ENCODE results near the gene ANKRD34B. TPM values are rescaled to one million over a fixed set of nuclear protein-coding genes. Genes with fewer than 3 reads are reported as not detected.

ANKRD34B gene
- total RNA-seq, 1 experiment from 2014 or later: not detected

GRCh38 chr5:80579050-80579449, 9.0 kb upstream of the ANKRD34B start:
- Histone ChIP-seq H3K36me3 (ENCODE audit: control insufficient read depth in 1 of 2, insufficient read depth in 2 of 2, low read length in 2 of 2) (no peaks in the 10 kb centered on the region), H2AFZ (ENCODE audit: low read depth, low read length, poor library complexity, severe bottlenecking) (no peak overlapping the region), H3K27ac (ENCODE audit: low read depth, low read length) (no peak overlapping the region), H3K4me2 (ENCODE audit: low read length) (no peak overlapping the region), H4K20me1 (ENCODE audit: insufficient read depth) (no peaks in the 10 kb centered on the region), H3K4me3 (replicated peaks in 1 of 2; ENCODE audit: low read depth in 1 of 2, low read length in 2 of 2) (no peak overlapping the region), H3K27me3 (ENCODE audit: insufficient read depth, low read length) (no peaks in the 10 kb centered on the region), H3K9ac (ENCODE audit: low read length) (no peak overlapping the region), H3K4me1 (ENCODE audit: control insufficient read depth in 1 of 2, insufficient read depth in 2 of 2, low read length in 2 of 2) (no peaks in the 10 kb centered on the region), H3K9me3 (ENCODE audit: control insufficient read depth in 1 of 2, insufficient read depth in 1 of 2, low read depth in 1 of 2, low read length in 2 of 2) (no peaks in the 10 kb centered on the region), H3K9me2 (ENCODE audit: insufficient read depth) (no peaks in the 10 kb centered on the region), H3K79me2 (ENCODE audit: insufficient read depth, low read length) (no peaks in the 10 kb centered on the region)
- BruUV-seq (replicated peaks): no TSS peak
- intact Hi-C loops (cut with micrococcal nuclease): no loop called here
- DNase-seq (ENCODE audit: low read depth, low spot score) (no peak), ATAC-seq (no peak)
- POLR2A ChIA-PET: no interaction called here
- TF ChIP-seq ELF1 (IDR thresholded peaks at IDR 0.05; ENCODE audit: borderline replicate concordance, low read depth) (no peak), REST (IDR thresholded peaks at IDR 0.05; ENCODE audit: low read depth) (no peak), EGR1 (IDR thresholded peaks at IDR 0.05; ENCODE audit: low read depth) (no peak), CTCF (IDR thresholded peaks at IDR 0.05 in 2 of 3, conservative IDR thresholded peaks at IDR 0.05 in 1 of 3; ENCODE audit: borderline replicate concordance in 1 of 3, insufficient read depth in 1 of 3, low read depth in 2 of 3, low read length in 2 of 3) (no peak), EZH2phosphoT487 (IDR thresholded peaks at IDR 0.05; ENCODE audit: borderline replicate concordance) (no peak), SRF (IDR thresholded peaks at IDR 0.05; ENCODE audit: low read depth) (no peak), CEBPB (IDR thresholded peaks at IDR 0.05; ENCODE audit: low read depth) (no peak), SP1 (IDR thresholded peaks at IDR 0.05; ENCODE audit: low read depth) (no peak), ATF3 (IDR thresholded peaks at IDR 0.05) (no peak), POLR2A (IDR thresholded peaks at IDR 0.05; ENCODE audit: borderline replicate concordance, extremely low read depth, insufficient read depth, insufficient read length) (no peak), ZBTB33 (IDR thresholded peaks at IDR 0.05; ENCODE audit: extremely low read depth, insufficient replicate concordance, low read length) (no peak), ZFX (IDR thresholded peaks at IDR 0.05) (no peak), MAX (IDR thresholded peaks at IDR 0.05) (no peak), ZNF274 (IDR thresholded peaks at IDR 0.05; ENCODE audit: low read depth, low read length) (no peak), POLR2AphosphoS5 (IDR thresholded peaks at IDR 0.05; ENCODE audit: low read depth, low read length) (no peak), TCF7L2 (IDR thresholded peaks at IDR 0.05; ENCODE audit: borderline replicate concordance, extremely low read depth, insufficient read depth, insufficient read length) (no peak), JUND (IDR thresholded peaks at IDR 0.05) (no peak), YY1 (IDR thresholded peaks at IDR 0.05; ENCODE audit: extremely low read depth, insufficient replicate concordance, low read depth, low read length) (no peak), EZH2 (IDR thresholded peaks at IDR 0.05) (no peak)
- CTCF ChIA-PET: no interaction called here
- RAD21 ChIA-PET (ENCODE audit: low non-redundant PET in 1 of 2, low total read pairs in 2 of 2, uncharacterized antibody in 2 of 2, unreplicated experiment in 2 of 2): no interaction called here

All from HCT116 (cell line).